Breast epithelium (tissue), 4 donors: ENCODE results near the gene NUDT1. TPM values are rescaled to one million over a fixed set of nuclear protein-coding genes. Genes with fewer than 3 reads are reported as not detected.

Experiments used
- DNase-seq, 2 donors: peaks; one replicate each; pipeline ENCODE4 v3.0.0-alpha.2; 2019; ENCODE audit warnings: low spot score in 2 of 2
- H3K27ac ChIP-seq, 2 donors: fragments of 200-600 bp; sonication (generic) in 1 of 2; one replicate each; pipeline ENCODE4 v1.5.1; 2016 to 2019; ENCODE audit warnings: mild to moderate bottlenecking in 1 of 2
- H3K27me3 ChIP-seq, 2 donors: fragments of 200-600 bp; sonication (generic) in 1 of 2; one replicate each; pipeline versions ENCODE4 v1.5.1 to v1.6.0; 2017 to 2019; ENCODE audit warnings: control low read depth in 1 of 2, mild to moderate bottlenecking in 1 of 2
- H3K36me3 ChIP-seq: fragments of 200-600 bp; one replicate; pipeline ENCODE4 v1.5.1; 2019
- H3K4me1 ChIP-seq, 2 donors: fragments of 200-600 bp; sonication (generic); one replicate each; pipeline ENCODE4 v1.5.1; 2016 to 2019; ENCODE audit warnings: control low read depth in 1 of 2
- H3K4me3 ChIP-seq, 3 donors: fragments of 200-600 bp; sonication (generic); 1 replicate in 2 of 3; 2 replicates in 1 of 3; pipeline ENCODE4 v1.5.1; 2016 to 2019; ENCODE audit warnings: mild to moderate bottlenecking in 3 of 3, moderate library complexity in 2 of 3
- H3K9me3 ChIP-seq, 2 donors: fragments of 200-600 bp; sonication (generic) in 1 of 2; one replicate each; pipeline ENCODE4 v1.5.1; 2016 to 2019; ENCODE audit warnings: control low read depth in 1 of 2
- CTCF ChIP-seq, 3 donors: fragments of 450-650 bp; IDR thresholded peaks; one replicate each; pipeline ENCODE4 v1.5.1; 2016 to 2017; ENCODE audit warnings: antibody characterized with exemption in 3 of 3, mild to moderate bottlenecking in 3 of 3, moderate library complexity in 3 of 3
- POLR2A ChIP-seq: fragments of 450-650 bp; IDR thresholded peaks from one replicate; pipeline ENCODE4 v1.6.1; 2016; ENCODE audit warnings: antibody characterized with exemption, mild to moderate bottlenecking, moderate library complexity
- POLR2AphosphoS5 ChIP-seq, 3 donors: sonication (generic); formaldehyde crosslinking; IDR thresholded peaks; one replicate each; pipeline ENCODE4 v1.6.1; 2017; ENCODE audit warnings: antibody characterized with exemption in 3 of 3
- intact Hi-C: fragments of 100-400 bp; cut with DNase I; formaldehyde crosslinking; loops from one replicate; pipeline ENCODE4 v1.15.1; 2023; ENCODE audit warnings: low total_unique reads
- total RNA-seq, 3 donors: library from RNA; depleted of rRNA; stranded (reverse); fragments of >200 nt; gene quantifications; one replicate each; pipeline ENCODE4 v1.1.0, GENCODE V29; 2016

Gene NUDT1
- total RNA-seq, 3 donors from 2014 or later: 13.3 to 28.5 (median 18.0) TPM

- Histone ChIP-seq H3K4me1 (no peaks in the 10 kb centered on the region), H3K27ac (no peak overlapping the region), H3K36me3 (no peaks in the 10 kb centered on the region), H3K4me3 (no peak overlapping the region), H3K27me3 (no peaks in the 10 kb centered on the region), H3K9me3 (no peaks in the 10 kb centered on the region)
- intact Hi-C loops: no loop called here
- DNase-seq: peak in 1 of 2 donors; percentile 25
- TF ChIP-seq POLR2A: no peak
- TF ChIP-seq POLR2AphosphoS5 (IDR thresholded peaks at IDR 0.05): no peak
- TF ChIP-seq CTCF (IDR thresholded peaks at IDR 0.05): peak in 2 of 3 donors; percentile 65 to 77
Observed at GRCh38 chr7:2209146-2209960, 32.7 kb upstream of the NUDT1 start.

- no peak overlapping the region for H3K27ac ChIP-seq
- intact Hi-C loops: no loop called here
- H3K9me3 ChIP-seq: no peaks in the 10 kb centered on the region
- no peak overlapping the region for H3K4me3 ChIP-seq
- TF ChIP-seq POLR2AphosphoS5 (IDR thresholded peaks at IDR 0.05) (no peak), CTCF (IDR thresholded peaks at IDR 0.05) (no peak), POLR2A (no peak)
- no peak for DNase-seq
- no peaks in the 10 kb centered on the region for H3K4me1 ChIP-seq
- H3K36me3 ChIP-seq: no peaks in the 10 kb centered on the region
- H3K27me3 ChIP-seq: no peaks in the 10 kb centered on the region
Observed at GRCh38 chr7:2209961-2210323, 32.1 kb upstream of the NUDT1 start.

- no peaks in the 10 kb centered on the region for H3K4me1 ChIP-seq
- H3K4me3 ChIP-seq: no peak overlapping the region
- intact Hi-C loops: no loop called here
- no peak overlapping the region for H3K27ac ChIP-seq
- no peaks in the 10 kb centered on the region for H3K9me3 ChIP-seq
- TF ChIP-seq POLR2A: no peak
- no peak for TF ChIP-seq CTCF (IDR thresholded peaks at IDR 0.05)
- no peak for TF ChIP-seq POLR2AphosphoS5 (IDR thresholded peaks at IDR 0.05)
- H3K27me3 ChIP-seq: no peaks in the 10 kb centered on the region
- no peaks in the 10 kb centered on the region for H3K36me3 ChIP-seq
- no peak for DNase-seq
Observed at GRCh38 chr7:2210551-2211258, 31.3 kb upstream of the NUDT1 start.

GRCh38 chr7:2211259-2211880 is 30.7 kb upstream of the NUDT1 start:
- Histone ChIP-seq H3K27ac (no peak overlapping the region), H3K9me3 (no peaks in the 10 kb centered on the region), H3K4me3 (no peak overlapping the region), H3K27me3 (no peaks in the 10 kb centered on the region), H3K36me3 (no peaks in the 10 kb centered on the region), H3K4me1 (no peaks in the 10 kb centered on the region)
- DNase-seq: no peak
- TF ChIP-seq POLR2AphosphoS5 (IDR thresholded peaks at IDR 0.05) (no peak), CTCF (IDR thresholded peaks at IDR 0.05) (no peak), POLR2A (no peak)
- intact Hi-C loops: no loop called here

GRCh38 chr7:2211926-2212325 is 30.1 kb upstream of the NUDT1 start:
- no peaks in the 10 kb centered on the region for H3K27me3 ChIP-seq
- H3K4me3 ChIP-seq: no peak overlapping the region
- no peak for DNase-seq
- H3K9me3 ChIP-seq: no peaks in the 10 kb centered on the region
- intact Hi-C loops: no loop called here
- no peaks in the 10 kb centered on the region for H3K4me1 ChIP-seq
- TF ChIP-seq POLR2A (no peak), POLR2AphosphoS5 (IDR thresholded peaks at IDR 0.05) (no peak), CTCF (IDR thresholded peaks at IDR 0.05) (no peak)
- no peak overlapping the region for H3K27ac ChIP-seq
- H3K36me3 ChIP-seq: no peaks in the 10 kb centered on the region
